NB4 (cell line): Measurements from ENCODE around the gene IFNL4.

Source experiments
- CTCF ChIP-seq: IDR thresholded peaks from one replicate; pipeline ENCODE4 v1.5.1; 2012; ENCODE audit warnings: low read depth, low read length
- MAX ChIP-seq: IDR thresholded peaks from 2 replicates; pipeline ENCODE4 v1.6.1; 2011; ENCODE audit warnings: low read depth, low read length
- MYC ChIP-seq: IDR thresholded peaks from 2 replicates; pipeline ENCODE4 v1.6.1; 2011; ENCODE audit warnings: low read depth, low read length
- POLR2A ChIP-seq: IDR thresholded peaks from 2 replicates; pipeline ENCODE4 v1.6.1; 2011; ENCODE audit warnings: mild to moderate bottlenecking; ENCODE audit not compliant: insufficient read length; ENCODE audit errors: extremely low read depth

GRCh38 chr19:39208175-39208795 lies 40.4 kb downstream of the IFNL4 start:
- TF ChIP-seq CTCF (no peak), MAX (no peak), POLR2A (no peak), MYC (no peak)
